DMS153 treated with DMSO at 0.1 percent for 48 hours (cell line): ENCODE data around the gene NSUN3.
"Not testable (repeated sequence)": the region's sequence is repeated elsewhere in the genome, so short reads cannot be mapped to it uniquely, and the experiment has no call there.

ENCODE experiments used
- DNase-seq: peaks from one replicate; lab custom pipeline; 2025; ENCODE audit not compliant: unreplicated experiment; lab: John Stamatoyannopoulos, UW

The NSUN3 gene

DNA sequence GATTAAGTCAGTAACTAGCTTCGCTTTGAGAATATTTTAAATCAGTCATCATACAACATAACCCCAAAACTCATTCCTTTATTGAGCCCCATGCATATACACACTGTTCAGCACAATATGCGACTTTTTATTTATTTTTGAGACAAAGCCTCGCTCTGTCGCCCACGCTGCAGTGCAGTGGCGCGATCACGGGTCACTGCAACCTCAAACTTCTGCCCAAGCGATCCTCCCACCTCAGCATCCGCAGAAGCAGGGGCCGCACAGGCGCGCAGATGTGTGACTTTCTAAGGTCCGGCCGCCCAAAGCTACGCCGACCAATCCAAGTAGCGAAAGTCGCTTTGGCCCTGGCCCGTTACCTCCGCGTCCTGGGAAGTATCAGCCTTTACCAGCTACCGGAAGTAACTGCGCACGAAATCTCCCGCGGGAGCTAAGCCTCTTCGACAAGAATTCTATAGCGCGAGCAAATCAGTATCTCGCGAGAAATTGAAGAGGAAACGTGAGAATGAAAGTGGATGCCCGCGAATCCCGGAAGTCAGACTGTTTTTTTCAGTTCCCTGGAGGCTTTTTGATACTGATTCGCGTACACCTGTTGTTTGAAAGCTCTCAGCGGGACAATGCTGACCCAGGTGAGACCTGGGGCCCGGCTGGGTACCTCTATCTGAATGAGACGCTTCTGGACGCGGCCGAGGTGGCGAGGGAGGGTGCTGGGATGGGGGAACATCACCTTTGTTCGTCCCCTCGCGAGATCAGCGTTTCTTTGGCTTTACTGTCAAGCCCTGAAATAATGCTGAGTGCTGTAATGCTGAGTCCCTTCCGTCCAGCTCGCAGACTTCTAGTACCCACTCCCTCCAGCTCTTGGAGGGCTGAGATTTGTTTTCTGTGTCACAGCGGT is at the start of gene NSUN3, which contains the start of gene DHFR2:
NSUN3 (plus strand) TSS at position 549 of the 892 bp plus-strand sequence; CDS start at position 615, 66 bp downstream.
DHFR2 (minus strand) TSS at position 404 of the 892 bp plus-strand sequence. CDS start 1,405 bp downstream, outside the sequence.
- DNase-seq: peak; percentile 96

DNA sequence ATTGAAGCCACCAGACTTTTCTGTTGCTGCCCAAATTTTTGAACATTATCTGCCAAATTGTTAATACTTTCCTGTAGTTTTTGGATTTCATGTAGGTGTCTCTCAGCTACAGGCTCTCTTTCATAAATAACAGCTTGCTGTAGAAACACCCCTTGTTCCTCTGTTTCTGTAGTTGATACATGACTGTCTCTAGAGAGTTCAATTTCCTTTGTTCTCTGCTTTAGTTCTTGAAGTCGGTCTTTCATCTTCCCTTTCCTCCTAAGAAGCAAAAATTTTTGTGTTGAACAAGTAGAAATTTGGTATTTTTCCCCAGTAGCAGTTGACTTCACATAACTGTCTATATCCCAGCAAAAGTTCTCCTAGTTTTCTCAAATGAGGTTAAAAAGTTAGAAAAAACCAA is 47.8 kb upstream of the NSUN3 start:
- no peak for DNase-seq

DNA sequence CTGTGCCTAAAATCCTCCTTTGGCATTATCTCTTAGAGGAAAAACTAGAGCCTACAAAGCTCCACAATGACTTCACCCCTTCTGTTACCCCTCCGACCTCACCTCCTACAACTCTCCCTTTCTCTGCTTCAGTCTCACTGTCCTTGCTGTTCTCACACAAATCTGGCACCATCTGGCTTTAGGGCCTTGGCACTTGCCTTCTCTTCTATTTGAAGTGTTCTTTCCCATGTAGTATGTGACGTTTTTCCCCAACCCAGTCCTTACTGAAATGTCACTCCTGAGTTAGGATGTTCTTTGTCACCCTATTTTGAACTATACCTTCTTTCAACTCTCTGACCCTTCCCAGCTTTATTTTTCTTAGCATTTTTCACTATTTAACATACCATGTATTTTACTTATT is 43.2 kb upstream of the NSUN3 start:
- DNase-seq: no peak

DNA sequence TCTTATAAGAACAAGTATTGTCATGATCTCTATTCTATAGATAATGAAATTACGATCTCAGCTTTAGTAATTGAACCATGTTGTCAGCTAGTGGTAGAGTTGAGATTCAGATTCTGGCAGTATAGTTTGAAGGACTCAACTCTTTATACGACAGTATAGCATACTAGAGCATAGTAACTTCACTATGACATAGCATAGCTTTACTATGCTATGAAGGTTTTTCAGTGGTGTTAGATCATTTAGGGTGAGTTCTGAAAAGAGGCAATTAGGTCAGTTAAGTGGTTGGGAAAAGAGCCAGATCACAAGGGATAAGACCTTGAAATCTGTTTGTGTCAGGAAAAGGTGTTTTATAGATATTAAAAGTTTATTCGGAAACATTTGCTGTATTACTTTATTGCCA is 42.6 kb upstream of the NSUN3 start:
- no peak for DNase-seq

DNA sequence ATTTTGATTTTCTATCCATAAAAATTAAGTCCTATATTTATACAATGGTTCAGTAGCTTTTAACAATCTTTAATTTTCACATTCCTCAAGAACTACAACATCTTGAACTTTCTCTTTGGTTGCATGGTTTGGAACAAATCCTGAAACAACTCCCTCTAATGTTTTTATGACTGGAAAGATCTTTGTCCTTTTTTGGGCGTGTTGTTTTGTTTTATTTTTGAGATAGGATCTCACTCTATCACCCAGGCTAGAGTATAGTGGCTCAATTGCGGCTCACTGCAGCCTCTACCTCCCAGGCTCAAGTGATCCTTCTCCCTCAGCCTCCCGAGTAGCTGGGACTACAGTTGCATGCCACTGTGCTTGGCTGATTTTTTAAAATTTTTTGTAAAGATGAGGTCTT is 38.5 kb upstream of the NSUN3 start:
- DNase-seq: no peak

DNA sequence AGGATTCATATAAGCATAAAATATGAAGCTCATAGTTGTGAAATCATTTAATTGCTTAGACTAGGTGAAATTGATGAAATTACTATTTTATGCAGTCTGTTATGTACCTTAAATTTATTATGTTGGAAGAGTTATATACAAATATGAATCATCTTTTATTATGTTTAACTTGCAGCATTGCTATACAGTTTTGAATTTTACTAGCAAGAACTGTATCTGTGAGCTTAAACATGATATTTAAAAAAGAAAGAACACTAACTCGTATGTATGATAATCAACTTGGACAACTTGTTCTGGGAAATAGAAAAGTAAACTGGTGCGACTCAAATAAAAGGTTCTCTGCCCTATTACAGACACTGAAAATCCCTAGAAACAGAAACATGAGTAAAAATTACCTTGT is 36.2 kb upstream of the NSUN3 start:
- DNase-seq: no peak

DNA sequence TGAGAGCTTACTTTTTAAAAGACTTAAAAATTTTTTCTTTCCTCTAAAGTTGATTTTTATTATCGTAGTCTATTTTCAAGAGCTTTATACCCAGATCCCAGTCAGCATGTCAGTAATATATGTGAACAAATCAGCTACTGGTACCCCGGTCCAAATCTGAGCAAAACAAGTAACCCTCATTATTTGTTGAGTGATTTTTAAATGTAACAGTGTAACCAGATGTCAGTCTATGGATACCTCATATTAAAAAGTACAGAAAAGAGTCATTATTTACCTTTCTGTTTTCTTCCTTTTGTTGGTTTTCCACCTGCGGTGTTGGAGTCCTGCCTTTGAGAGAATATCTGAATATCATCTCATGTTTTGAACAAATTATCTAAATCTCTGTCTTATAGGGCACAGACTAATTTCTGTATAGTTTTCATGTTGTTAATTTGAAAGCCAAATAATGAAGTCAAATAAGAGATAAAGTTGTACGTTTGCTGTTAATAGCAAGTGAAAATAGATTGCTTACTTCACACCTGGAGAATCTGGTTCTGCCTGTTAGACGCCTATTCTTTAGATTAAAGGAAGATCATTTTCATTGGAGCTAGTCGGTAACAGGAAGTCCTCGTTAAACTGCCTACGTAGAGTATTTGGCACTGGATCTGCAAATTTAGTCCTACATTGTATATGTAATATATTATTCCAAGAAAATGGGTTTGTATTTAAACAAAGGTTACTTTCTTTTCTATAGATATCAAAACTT is 34.6 kb upstream of the NSUN3 start, which contains the start of gene STX19:
STX19 (minus strand) TSS at position 505 of the 745 bp plus-strand sequence. CDS start 13,328 bp downstream, outside the sequence.
- peak; percentile 76 for DNase-seq

DNA sequence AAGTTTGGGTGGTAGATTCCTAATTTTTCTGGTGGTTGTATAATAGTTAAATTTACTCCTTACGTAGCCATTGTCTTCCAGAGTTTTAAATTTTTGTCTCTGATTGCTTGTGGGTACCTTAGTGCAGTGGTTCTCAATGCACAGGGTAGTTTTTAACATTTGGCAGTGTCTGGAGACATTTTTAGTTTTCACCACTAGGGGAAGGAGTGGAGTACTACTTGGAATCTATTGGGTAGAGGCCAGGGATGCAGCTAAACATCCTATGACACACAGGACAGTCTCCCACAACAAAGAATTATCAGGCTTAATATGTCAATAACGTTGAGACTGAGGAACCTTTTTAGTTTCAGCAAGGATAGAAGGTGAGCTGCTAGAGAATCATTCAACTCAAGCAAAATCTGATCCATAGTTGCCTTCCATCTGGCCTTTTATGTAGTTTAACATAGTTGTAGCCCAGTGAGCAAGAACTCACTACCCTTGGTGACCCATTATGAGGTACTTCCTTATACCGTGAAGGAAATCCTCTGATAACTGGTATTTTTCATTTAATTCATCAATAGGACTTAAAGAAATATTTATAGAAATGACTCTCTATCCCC is 25.9 kb upstream of the NSUN3 start:
- DNase-seq: no peak

DNA sequence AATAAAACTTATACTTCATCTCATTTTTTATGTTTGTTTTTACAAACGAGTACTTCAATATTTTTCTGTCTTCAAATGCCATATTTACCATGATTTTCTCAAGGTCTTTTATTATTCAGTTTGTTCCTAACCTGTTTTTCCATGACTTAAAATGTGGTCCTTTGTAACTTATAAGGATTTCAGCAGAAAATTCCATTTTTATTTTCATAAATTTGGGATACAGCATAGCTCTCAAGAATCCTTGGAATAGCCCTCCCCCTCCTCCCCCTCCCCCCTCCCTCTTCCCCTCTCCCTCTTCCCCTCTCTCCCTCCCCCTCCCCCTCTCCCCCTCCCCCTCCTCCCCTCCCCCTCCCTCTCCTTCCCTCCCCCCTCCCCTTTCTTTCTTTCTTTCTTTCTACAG is 19.6 kb upstream of the NSUN3 start:
- no peak for DNase-seq

DNA sequence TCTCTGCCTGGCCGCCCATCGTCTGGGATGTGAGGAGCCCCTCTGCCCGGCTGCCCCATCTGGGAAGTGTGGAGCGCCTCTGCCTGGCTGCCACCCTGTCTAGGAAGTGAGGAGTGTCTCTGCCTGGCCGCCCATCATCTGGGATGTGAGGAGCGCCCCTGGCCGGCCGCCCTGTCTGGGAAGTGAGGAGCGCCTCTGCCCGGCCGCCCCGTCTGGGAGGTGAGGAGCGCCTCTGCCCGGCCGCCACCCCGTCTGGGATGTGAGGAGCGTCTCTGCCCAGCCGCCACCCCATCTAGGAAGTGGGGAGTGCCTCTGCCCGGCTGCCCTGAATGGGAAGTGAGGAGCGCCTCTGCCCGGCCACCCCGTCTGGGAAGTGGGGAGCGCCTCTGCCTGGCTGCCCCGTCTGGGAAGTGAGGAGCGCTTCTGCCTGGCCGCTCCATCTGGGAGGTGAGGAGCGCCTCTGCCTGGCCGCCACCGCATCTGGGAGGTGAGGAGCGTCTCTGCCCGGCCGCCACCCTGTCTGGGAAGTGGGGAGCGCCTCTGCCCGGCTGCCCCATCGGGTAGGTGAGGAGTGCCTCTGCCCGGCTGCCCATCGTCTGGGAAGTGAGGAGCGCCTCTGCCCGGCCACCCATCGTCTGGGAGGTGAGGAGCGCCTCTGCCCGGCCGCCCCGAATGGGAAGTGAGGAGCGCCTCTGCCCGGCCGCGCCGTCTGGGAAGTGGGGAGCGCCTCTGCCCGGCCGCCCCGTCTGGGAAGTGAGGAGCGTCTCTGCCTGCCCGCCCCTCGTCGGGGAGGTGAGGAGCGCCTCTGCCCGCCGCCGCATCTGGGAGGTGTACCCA is 18.5 kb upstream of the NSUN3 start:
- not testable (repeated sequence) for DNase-seq

DNA sequence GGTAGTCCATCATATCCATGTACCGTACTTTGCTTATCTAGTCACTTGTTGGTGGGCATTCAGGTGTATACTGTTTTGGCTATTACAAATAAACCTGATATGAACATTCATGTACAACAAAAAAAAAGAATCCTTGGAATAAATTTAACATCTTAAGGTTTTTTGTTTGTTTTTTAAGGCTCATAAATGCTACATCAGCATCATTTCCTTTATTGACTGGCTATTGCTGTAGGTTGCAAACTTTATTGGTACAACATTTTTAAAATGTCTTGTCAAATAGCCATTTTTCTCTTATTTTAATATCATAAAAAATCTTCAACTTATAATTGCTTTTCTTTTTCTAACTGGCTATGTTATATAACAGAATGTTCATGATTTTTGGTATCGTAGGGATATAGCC is 16.3 kb upstream of the NSUN3 start:
- DNase-seq: no peak

DNA sequence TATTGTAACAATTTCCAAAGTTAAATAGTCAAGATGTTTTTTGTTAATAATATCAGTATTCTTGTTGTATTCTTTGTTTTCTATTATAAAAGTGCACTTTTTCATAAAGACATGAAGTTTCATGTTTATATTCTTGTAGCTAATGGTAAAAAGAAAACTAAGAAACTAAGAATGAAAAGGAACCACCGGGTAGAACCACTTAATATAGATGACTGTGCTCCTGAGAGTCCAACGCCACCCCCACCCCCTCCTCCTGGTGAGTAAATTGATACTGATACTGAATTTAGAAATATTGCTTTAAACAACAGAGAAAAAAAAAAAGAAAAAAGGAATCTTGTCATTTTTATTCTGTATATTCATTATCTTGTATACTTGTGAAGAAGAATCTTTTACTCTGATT is 13.6 kb upstream of the NSUN3 start:
- no peak for DNase-seq

DNA sequence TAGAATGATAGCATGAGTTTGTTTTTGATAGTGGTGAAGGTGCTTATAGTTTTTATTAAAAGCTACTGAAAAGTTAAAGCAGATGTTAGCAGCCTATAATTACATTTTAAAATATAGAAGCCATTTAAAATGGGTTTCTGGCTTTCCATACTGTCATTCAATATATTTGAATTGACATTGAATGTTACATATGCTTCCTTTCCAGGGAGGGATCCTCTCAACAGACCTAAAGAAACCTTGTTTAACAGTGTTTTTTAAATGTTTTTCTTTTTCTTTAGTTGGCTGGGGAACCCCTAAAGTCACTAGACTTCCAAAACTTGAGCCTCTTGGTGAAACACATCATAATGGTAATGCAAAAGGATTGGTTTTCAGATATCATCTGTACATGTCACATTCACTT is 12.3 kb upstream of the NSUN3 start:
- DNase-seq: no peak

DNA sequence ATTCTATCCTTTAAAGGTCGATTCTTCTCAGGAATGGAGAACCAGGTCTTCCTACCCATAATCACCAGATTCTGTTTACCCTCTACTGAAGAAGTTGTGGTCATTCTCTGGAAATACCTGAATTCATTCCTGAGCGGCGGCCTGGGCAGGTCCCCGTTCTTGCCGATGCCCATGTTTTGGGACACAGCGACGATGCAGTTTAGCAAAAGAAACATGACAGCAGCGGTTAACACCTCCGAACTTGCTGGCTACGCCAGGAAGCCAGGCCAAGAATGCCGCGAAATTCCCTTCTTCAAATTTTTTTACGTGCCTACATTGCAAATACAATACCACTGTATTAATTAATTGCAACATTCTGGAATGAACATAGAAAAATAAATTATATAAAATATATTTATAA is 1.6 kb upstream of the NSUN3 start:
- no peak for DNase-seq

DNA sequence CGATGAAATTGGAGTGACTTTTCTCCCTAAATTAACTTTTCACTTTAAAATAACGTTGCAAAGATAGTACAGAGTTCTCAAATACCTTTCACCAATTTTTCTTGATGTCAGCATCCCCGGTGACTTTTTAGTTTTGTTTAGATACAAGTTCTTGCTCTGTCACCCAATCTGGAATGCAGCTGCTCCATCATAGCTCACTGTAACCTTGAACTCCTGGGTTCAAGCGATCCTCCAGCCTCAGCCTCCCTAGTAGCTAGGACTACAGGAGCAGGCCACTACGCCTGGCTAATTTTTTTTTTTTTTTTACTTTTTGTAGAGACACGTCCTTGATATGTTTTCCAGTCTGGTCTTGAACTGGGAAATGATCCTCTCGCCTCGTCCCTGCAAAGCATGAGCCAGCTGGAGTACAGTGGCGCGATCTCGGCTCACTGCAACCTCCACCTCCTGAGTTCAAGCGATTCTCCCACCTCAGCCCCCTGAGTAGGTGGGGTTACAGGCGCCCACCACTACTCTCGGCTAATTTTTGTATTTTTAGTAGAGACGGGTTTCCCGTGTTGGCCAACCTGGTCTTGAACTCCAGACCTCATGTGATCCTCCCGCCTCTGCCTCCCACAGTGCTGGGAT is 747 bp downstream of the NSUN3 start:
- DNase-seq: no peak

DNA sequence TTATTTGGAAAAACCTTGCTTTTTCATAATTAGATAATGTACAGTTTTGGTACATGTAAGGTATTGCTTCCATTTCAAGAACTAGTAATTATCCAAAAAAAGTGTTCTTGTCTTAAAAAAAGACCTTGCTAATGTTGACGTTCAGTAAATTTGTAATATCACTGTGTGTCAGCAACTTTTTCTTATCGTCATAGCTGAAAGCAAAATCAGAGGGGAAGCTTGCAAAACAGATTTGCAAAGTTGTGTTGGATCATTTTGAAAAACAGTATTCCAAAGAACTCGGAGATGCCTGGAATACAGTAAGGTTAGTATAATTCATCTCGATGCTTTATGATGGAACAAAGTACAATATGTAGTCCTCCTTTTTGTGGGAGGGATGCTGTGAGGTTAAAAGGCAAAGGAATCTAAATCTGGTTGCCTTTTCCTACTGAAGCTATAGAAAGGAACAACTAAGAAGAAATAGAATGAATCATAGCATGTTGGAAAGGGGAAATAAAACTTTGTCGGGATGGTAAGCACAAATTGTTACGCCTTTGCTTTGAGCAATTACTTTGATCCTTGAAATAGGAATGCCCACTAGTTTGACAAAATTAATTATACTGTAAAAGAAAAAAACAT is 1.5 kb downstream of the NSUN3 start:
- no peak for DNase-seq

DNA sequence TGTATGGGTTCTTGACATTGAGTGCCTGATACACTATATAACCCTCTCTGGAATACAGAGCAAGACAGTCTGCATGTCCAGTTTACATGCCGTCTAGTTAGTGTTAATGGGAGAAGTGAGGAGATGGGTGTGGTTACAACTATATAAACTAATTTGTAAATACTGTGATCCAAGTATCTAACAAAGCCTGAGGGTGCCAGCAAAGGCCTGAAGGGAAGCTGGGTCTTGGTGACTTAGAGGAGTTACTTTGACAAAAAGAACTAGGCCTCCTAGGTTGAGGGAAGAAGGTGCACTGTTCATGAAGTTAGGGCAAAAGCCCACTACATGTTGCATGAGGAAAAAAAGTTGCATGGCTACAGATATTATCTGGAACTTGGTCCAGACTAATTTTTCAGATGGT is 2.3 kb downstream of the NSUN3 start:
- DNase-seq: no peak

DNA sequence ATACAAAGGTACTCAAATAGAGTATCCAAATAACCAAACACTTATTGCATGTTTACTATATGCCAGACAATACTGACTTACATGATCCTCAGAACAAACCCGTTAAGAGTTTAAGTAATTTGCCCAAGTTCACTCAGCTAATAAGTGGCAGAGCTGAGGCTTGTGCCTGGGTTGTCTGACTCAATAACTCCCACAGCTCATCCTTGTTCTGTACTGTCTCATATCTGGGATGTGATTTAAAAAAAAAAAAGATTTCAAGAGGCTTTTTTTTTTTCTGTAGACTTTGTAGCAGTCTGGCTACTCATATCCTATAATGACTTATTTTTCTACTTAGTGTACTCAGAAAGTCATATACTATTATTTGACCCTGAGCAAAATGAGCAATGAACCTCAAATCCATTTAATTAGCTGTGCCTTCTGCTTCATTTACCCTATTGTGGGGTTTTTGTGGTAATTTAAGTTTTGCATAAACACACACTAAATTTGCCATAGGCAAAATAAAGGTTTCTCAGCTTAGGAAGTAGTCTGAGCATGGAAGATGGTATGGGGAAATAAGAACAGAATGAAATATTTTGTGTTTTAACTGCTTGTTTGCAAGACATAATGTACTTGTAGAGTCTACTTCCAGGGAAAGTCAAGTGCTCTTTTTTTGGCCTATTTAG is 3.1 kb downstream of the NSUN3 start:
- no peak for DNase-seq
